GM21723 (cell line): ENCODE measurements around the gene CPB2.

ENCODE experiments used
- ATAC-seq: cut with Tn5 transposase; IDR thresholded peaks from one replicate; pipeline ENCODE4 v1.9.1; 2021; ENCODE audit warnings: mild to moderate bottlenecking, moderate library complexity; ENCODE audit not compliant: unreplicated experiment

The CPB2 gene

DNA sequence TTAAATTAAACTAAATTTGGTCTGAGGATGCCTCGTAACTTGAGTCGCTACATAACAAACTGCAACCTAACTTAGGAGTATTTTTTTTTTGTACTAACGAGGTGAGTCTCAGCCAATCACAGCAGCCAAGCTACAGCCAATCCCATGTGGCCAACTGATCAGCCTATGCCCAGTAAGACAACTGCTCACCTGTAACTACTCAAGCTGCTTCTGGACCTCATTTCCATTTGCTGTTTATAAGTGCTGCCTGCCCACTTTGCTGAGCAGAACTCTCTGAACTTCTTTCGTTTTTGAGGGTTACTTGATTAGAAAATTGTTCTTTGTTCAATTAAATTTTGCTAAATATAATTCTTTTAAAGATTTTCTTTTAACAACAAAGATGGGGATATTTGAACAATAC lies 3.8 kb downstream of the CPB2 start:
- ATAC-seq, result no peak

DNA sequence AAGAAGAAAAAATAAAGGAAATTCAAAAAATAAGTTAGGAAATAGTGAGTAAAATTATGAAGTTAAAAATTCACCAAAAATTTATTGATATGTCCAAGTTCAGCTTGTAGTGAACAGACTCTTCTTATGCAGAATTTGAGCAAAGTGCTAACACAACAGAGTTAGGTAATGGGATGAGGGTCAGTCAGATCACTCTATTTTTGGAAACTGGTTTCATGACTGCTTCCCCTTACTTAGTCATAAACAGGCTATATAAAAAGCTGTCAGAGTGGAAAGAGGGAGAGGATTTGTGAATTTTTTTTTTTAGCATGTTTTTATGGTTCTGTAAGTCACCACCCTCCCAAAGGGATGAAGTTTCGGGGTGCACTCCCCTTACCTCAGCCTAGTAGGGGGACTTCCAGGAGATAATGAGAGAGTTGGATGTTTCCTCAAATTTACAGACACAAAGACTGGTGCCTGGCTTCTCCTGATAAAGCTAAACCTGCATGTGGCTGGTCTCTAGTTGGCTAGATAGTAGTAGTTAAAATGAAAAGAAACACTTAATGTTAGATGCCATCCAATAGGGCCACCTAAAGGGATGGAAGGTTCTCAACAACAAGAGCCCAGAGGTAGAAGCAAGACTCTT lies 4.5 kb downstream of the CPB2 start:
- ATAC-seq, result no peak

DNA sequence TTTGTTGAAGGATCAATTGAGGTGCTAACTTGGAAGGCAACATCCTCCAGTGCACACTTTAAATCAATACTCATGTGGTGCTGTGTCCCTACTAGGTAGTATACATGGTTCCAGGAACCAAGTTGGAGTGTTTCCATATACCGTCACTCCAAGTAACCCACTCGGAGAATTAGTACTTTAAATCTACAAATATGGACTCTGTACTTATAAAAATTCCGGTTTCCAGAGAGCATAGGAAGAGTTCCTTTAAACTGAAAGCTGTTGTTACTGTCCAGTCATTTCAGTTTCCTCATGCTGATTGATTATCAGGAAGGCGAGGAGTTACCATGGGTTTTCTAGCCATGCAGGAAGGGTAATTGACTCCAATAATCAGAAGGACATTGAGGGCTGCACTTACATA lies 7.2 kb downstream of the CPB2 start:
- no peak for ATAC-seq

GRCh38 chr13:46097015-46097414 lies 7.8 kb downstream of the CPB2 start:
- ATAC-seq, result no peak

- no peak for ATAC-seq
Measured at GRCh38 chr13:46094478-46094877, 10.4 kb downstream of the CPB2 start.

DNA sequence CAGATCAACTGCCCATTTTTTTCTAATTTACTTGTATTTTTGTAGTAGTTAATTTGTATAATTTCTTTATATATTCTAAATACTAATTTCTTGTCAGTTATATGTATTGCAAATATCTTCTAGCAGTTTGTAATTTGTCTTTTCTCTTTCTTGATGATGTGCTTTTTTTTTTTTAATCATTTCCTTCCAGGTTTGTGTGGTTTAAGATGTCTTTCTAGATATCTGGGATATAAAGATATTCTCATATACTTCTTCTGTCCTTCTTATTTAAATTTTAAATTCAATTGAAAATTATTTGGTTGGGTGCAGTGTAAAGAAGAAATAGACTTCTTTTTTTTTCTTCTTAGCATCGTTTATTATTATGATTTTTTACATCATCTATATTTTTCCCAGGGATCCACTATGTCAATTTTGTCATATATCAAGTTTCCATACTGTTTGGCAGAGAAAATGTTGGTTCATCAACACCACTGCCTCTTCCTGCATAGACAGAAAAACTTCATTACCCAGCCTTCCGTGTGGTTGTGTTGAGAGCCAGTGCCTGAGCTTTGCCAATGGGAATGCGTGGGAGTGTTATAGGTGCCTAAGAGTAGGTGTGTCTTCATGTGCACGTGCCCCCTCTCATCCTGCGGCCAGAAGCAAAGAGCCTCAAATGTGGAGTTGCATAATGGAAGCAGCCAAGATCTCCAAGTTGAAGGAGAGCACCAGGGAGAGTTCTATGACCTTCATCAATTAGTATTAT lies 15.8 kb downstream of the CPB2 start:
- ATAC-seq, result no peak

- no peak for ATAC-seq
Measured at GRCh38 chr13:46087481-46087880, 17.4 kb downstream of the CPB2 start.

GRCh38 chr13:46086985-46087384 lies 17.8 kb downstream of the CPB2 start:
- ATAC-seq, result no peak

DNA sequence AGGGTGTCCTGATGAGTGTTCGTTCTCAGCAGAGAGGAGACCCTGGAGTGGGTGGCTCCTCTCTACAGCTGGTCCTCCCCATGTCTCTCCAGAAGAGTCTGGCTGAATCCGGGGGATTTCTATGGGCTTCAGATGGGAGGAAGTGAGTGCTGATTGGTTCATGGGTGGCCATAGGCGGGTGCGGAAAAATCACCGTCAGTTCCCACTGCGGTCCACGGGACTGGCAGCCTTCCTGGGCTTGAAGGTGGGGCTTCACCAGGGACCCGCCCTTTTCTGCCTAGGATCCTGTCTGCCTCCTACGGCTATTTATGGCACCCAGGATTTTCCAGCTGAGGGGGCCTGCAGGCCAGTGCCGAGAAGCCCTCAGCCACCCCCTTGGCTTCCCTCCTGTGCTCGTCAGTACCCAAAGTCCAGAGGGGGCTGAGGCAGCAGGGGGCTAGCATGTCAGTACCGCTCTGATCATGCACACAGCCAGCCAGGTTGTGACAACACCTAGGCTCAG lies 18.4 kb downstream of the CPB2 start:
- no peak for ATAC-seq

- ATAC-seq, result no peak
Measured at GRCh38 chr13:46085737-46086136, 19.1 kb downstream of the CPB2 start.

GRCh38 chr13:46082324-46082723 lies 22.5 kb downstream of the CPB2 start:
- ATAC-seq, result no peak

DNA sequence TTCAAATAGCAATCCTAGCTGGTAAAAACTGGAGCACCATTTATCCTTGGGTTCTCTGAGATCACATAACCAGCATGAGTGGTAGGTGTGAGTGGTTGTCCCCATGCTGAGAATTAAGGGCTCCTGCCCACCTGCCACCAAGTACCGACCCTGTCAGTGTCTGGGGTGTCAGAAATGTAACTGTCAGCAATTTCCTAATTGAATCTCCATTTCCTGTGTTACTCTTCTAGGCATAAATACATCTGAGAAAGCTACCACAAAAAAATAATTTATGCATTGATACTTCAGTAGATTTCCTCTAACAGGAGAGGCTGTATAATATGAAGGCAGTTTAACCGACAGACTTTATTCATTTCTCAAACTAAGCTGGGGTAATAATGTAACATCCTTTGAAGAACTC lies 25.1 kb downstream of the CPB2 start:
- no peak for ATAC-seq

- no peak for ATAC-seq
Measured at GRCh38 chr13:46077265-46077664, 27.6 kb downstream of the CPB2 start.

DNA sequence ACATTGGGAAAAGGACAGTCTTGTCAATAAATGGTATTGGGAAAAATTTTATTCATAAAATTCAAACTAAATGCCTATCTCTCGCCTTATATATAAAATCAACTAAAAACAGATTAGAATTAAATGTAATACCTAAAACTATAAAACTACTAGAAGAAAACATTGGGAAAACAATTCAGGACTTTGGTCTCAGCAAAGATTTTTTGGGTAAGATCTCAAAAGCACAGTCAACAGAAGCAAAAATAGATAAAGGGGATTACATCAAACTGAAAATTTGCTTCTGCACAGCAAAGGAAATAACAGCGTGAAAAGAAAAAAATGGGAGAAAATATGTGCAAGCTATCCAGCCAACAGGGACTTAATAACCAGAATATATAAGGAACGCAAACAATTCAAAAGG lies 28.0 kb downstream of the CPB2 start:
- ATAC-seq, result no peak

DNA sequence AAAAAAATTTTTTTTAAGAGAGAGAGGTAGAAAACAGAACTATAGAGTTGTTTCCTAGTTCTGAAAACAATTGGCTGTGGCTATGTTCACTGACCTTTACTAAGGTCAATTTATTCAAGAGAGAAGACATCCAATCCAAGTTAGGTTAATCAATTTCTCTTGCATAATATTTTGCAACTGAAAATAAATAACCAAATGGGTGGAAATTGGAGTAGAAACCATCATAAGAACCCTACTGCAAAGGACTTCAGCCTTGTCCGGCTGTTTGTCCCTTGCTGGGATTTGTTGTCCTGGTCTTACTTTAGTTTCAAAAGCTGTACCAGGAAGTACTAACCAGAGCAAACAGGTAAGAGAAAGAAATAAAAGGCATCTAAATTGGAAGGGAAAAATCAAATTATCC lies 29.0 kb downstream of the CPB2 start:
- no peak for ATAC-seq

GRCh38 chr13:46071590-46072249 lies 33.1 kb downstream of the CPB2 start:
- ATAC-seq, result peak; percentile 91

- ATAC-seq, result no peak
Measured at GRCh38 chr13:46063292-46063691, 41.5 kb downstream of the CPB2 start.

DNA sequence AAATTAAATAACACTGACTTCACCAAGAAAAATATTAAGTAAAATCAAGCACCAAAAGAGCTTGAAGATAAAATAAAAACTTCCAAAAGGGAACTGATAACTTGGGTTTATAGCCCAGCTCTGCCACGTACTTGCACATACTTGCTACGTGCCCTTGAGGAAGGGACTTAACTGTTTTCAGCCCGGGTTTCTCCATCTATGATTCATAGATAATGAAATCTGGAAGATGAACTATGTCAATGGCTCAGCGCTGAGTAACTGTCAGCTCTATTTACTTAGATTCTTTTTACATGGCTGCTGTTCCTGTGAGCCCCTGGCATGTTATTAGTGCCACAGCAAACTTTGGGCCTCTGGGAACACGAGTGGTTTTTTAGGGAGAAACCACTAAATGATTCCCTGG lies 42.6 kb downstream of the CPB2 start:
- no peak for ATAC-seq

DNA sequence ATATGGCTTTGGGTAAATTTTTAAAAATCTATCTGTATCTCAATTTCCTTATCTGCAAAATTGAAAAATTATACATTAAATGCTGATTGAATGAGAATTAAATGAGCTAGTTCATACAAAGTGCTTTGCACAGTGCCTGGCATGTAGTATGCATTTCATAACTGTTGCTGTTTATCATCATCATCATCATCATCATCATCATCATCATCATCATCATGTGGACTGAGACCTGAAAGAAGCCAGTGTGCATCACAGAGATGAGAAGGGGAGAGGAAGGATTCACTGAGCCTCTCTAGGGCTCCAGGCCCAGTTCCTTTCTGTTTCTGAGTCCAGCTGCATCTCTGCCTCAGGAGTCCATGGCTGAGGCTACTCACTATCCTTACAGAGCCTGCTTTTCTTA lies 45.4 kb downstream of the CPB2 start:
- ATAC-seq, result no peak

DNA sequence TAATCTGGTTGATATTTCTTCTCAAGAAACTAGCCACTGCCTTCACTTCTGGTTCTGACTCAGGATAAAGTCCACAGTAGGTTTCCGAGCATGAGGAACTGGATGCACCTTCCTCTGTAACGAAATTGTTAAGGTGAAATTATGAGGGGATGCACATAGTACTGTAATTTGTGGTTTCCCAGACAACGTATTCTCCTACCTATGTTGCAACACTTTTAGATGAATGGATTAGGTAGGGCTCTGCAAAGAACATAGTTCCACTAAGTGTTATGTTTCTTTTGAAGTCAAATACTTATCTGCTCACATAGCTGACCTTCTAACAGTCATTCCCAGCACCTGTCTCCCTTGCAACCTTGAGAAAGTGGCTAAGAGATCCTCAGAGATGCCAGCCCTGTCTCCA lies 46.6 kb downstream of the CPB2 start:
- ATAC-seq, result no peak

- no peak for ATAC-seq
Measured at GRCh38 chr13:46057256-46058015, 47.4 kb downstream of the CPB2 start.
